ENCODE data around the gene CELSR1.

DNA sequence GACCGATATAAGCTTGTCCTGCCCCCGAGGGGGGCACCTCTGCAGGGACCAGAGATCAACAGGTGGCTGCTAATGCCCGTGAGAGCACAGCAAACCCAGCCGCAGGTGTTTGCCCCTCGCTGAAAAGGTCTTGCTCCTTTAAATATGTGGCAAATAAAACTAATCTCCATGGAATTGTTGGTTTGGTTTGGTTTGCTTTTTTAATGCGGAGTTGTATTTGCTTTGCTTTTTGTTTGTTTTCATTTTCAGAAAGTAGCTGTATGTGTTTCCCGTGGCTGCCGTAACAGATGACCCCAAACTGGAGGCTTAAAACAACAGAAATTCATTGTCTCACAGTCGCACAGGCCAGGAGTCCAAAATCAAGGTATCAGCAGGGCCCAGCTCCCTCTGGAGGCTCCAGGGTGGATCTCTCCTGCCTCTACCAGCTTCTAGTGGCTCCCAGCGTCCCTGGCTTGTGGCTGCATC, 93.0 kb downstream of the CELSR1 start:
- no peak for TF ChIP-seq CTCF (conservative IDR thresholded peaks at IDR 0.05 in 1 of 2, IDR thresholded peaks at IDR 0.05 in 1 of 2; ENCODE audit: low read depth in 1 of 2, low read length in 2 of 2)
- TF ChIP-seq EZH2 (IDR thresholded peaks at IDR 0.05; ENCODE audit: low read length, missing control alignments) = no peak
